Esophagus muscularis mucosa (tissue), 4 donors: ENCODE results near the gene CCDC14. TPM values are rescaled to one million over a fixed set of nuclear protein-coding genes. Genes with fewer than 3 reads are reported as not detected.
"Not testable (repeated sequence)": the region's sequence is repeated elsewhere in the genome, so short reads cannot be mapped to it uniquely, and the experiment has no call there.

Experiments
- DNase-seq: peaks from one replicate; pipeline ENCODE4 v3.0.0-alpha.2; 2017; ENCODE audit errors: extremely low spot score
- H3K27ac ChIP-seq, 4 donors: fragments of 200-600 bp; sonication (generic); replicated peaks in 1 of 4; 1 replicate in 3 of 4; 2 replicates in 1 of 4; pipeline ENCODE4 v1.5.1; 2016 to 2019; ENCODE audit warnings: mild to moderate bottlenecking in 1 of 4
- H3K27me3 ChIP-seq, 4 donors: fragments of 200-600 bp; sonication (generic); one replicate each; pipeline versions ENCODE4 v1.5.1 to v1.6.0; 2016 to 2019
- H3K36me3 ChIP-seq, 4 donors: fragments of 200-600 bp; sonication (generic); one replicate each; pipeline ENCODE4 v1.5.1; 2016 to 2019
- H3K4me1 ChIP-seq, 4 donors: fragments of 200-600 bp; sonication (generic); one replicate each; pipeline ENCODE4 v1.5.1; 2016 to 2019
- H3K4me3 ChIP-seq, 4 donors: fragments of 200-600 bp; sonication (generic); 1 replicate in 2 of 4; 2 replicates in 2 of 4; pipeline ENCODE4 v1.5.1; 2016 to 2019; ENCODE audit warnings: mild to moderate bottlenecking in 4 of 4, moderate library complexity in 1 of 4
- H3K9me3 ChIP-seq, 4 donors: fragments of 200-600 bp; sonication (generic); 1 replicate in 3 of 4; 2 replicates in 1 of 4; pipeline ENCODE4 v1.5.1; 2016 to 2019
- CTCF ChIP-seq, 3 experiments: fragments of 200-600 bp in 2 of 3; fragments of 450-650 bp in 1 of 3; sonication (generic) in 2 of 3; IDR thresholded peaks; one replicate each; pipeline ENCODE4 v1.5.1; 2017 to 2019; ENCODE audit warnings: antibody characterized with exemption in 3 of 3, mild to moderate bottlenecking in 2 of 3, moderate library complexity in 1 of 3
- EP300 ChIP-seq: sonication (generic); formaldehyde crosslinking; IDR thresholded peaks from one replicate; pipeline ENCODE4 v1.6.1; 2017; ENCODE audit warnings: antibody characterized with exemption
- POLR2A ChIP-seq: fragments of 450-650 bp; IDR thresholded peaks from one replicate; pipeline ENCODE4 v1.6.1; 2017; ENCODE audit warnings: antibody characterized with exemption, moderate library complexity, mild to moderate bottlenecking, low read depth
- POLR2AphosphoS5 ChIP-seq, 2 donors: sonication (generic); formaldehyde crosslinking; IDR thresholded peaks; one replicate each; pipeline ENCODE4 v1.6.1; 2017; ENCODE audit warnings: antibody characterized with exemption in 2 of 2
- WGBS: methylation state at CpG from one replicate; pipeline ENCODE4 v1.1.5; 2018; 5-methylcytosine and 5-hydroxymethylcytosine counted together
- intact Hi-C: fragments of 100-400 bp; cut with DNase I; formaldehyde crosslinking; loops from one replicate; pipeline ENCODE4 v1.15.1; 2023
- total RNA-seq, 4 donors: library from RNA; depleted of rRNA; stranded (reverse); fragments of >200 nt; gene quantifications; one replicate each; pipeline versions ENCODE4 v1.1.0 to v1.2.1, GENCODE V29; 2016

Gene CCDC14
- 10 to 100 TPM; 10.1 to 30.3 (median 17.9) TPM for total RNA-seq

- TF ChIP-seq EP300: no peak
- peak; percentile 89 to 91 for TF ChIP-seq POLR2AphosphoS5 (IDR thresholded peaks at IDR 0.05)
- intact Hi-C loops: loop anchor here (10.0 kb wide), 1 partner anchor 76 kb away; the partner anchor contains the start of gene MYLK
- Histone ChIP-seq H3K9me3 (no peaks in the 10 kb centered on the region), H3K4me3 (peak within 1 kb of the TSS; percentile 64 to 81 (median 71)), H3K27me3 (no peaks in the 10 kb centered on the region), H3K4me1 (peaks cover 9 to 21% (median 13%) of the 10 kb centered on the region in 4 donors), H3K36me3 (peaks cover 0 to 6% (median 0%) of the 10 kb centered on the region in 4 donors), H3K27ac (peak within 1 kb of the TSS; percentile 79 to 90 (median 84))
- WGBS: under 1% methylated on average over 38 of the region's 55 CpGs
- peak; percentile 97 for DNase-seq
Measured at GRCh38 chr3:123960781-123961507, at the start of gene CCDC14. TSS of gene CCDC14 (minus strand) at chr3:123961229. CDS start at chr3:123961173, 56 bp downstream.

- H3K36me3 ChIP-seq, H3K27me3 ChIP-seq, H3K27ac ChIP-seq, intact Hi-C loops, H3K9me3 ChIP-seq, H3K4me3 ChIP-seq, DNase-seq, H3K4me1 ChIP-seq: not testable (repeated sequence)
- 97% methylated on average over 1 of the region's 1 CpG for WGBS
Measured at GRCh38 chr3:124008321-124008720, 47.3 kb upstream of the CCDC14 start.

DNA sequence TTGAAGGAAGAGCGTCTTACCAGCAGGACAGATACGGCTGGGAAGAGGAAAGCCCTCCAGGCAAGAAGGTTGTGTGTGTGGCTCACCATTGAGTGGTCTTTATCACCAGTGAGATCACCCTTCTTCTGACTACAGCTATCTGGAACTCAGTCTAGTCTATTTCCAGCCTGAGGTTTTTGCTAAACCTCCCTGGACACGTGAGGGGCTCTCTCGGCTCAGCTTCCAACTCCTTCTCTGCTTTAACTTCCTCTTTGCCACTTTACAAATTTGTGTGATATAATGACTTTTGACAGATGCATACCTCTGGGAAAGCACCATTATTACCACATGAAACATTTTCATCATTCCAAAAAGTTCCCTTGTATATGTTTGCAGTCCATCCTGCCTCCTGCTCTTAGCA lies 46.2 kb upstream of the CCDC14 start:
- intact Hi-C loops: no loop called here
- Histone ChIP-seq H3K27ac (no peak overlapping the region), H3K27me3 (no peaks in the 10 kb centered on the region), H3K4me3 (no peak overlapping the region), H3K4me1 (no peaks in the 10 kb centered on the region), H3K9me3 (no peaks in the 10 kb centered on the region), H3K36me3 (no peaks in the 10 kb centered on the region)
- 49% methylated on average over 4 of the region's 4 CpGs for WGBS
- DNase-seq: no peak
- TF ChIP-seq CTCF (IDR thresholded peaks at IDR 0.05): no peak
- TF ChIP-seq POLR2A: no peak
- no peak for TF ChIP-seq POLR2AphosphoS5 (IDR thresholded peaks at IDR 0.05)
- no peak for TF ChIP-seq EP300

DNA sequence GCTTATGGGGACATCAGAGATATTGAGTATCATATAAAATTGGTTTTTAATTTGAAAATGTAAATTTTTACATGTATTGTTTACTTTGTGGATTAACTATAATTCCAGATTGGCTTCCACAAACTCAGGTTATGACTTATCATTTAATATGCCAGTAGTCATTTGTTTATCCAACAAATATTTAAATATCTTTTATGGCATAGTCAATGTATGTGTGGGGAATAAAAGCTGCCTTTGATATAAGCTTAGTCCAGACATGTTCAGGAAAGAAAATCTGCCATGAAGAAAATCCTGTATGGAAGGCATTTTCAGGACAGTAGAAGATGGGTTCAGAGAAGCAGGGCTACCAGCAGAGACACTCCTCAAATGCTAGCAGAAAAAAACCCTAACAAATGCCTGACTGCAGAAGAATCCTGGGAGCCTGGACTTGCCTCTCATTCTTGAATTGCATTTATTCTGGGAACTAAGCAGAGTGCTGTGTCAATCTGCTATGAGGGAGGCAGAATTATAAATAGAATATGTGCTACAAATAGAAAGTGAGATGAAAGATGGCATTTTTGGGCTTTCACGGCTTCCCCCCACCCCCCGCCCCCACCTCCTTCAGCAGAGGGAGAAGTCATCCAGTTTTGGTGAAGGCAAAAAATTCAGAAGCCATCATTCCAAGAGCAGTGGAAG lies 41.5 kb upstream of the CCDC14 start:
- H3K36me3 ChIP-seq, H3K9me3 ChIP-seq, DNase-seq, intact Hi-C loops, H3K4me1 ChIP-seq, H3K27ac ChIP-seq, H3K4me3 ChIP-seq, H3K27me3 ChIP-seq: not testable (repeated sequence)
- WGBS: 49% methylated on average over 2 of the region's 2 CpGs

- H3K27ac ChIP-seq, H3K27me3 ChIP-seq, H3K4me3 ChIP-seq, H3K36me3 ChIP-seq, H3K4me1 ChIP-seq, DNase-seq, H3K9me3 ChIP-seq, intact Hi-C loops: not testable (repeated sequence)
- 78% methylated on average over 6 of the region's 6 CpGs for WGBS
Measured at GRCh38 chr3:124001366-124001765, 40.3 kb upstream of the CCDC14 start.

GRCh38 chr3:123997543-123997942 lies 36.5 kb upstream of the CCDC14 start:
- H3K27ac ChIP-seq: no peak overlapping the region
- H3K9me3 ChIP-seq: peaks cover 0 to 3% (median 0%) of the 10 kb centered on the region in 4 donors
- H3K4me3 ChIP-seq: no peak overlapping the region
- no peaks in the 10 kb centered on the region for H3K27me3 ChIP-seq
- no peaks in the 10 kb centered on the region for H3K36me3 ChIP-seq
- TF ChIP-seq POLR2A (no peak), EP300 (no peak), POLR2AphosphoS5 (IDR thresholded peaks at IDR 0.05) (no peak), CTCF (IDR thresholded peaks at IDR 0.05) (no peak)
- WGBS: 78% methylated on average over 2 of the region's 2 CpGs
- no peaks in the 10 kb centered on the region for H3K4me1 ChIP-seq
- intact Hi-C loops: no loop called here
- DNase-seq: no peak
